Lung (tissue), 12 donors: ENCODE measurements around the gene UBQLN4. TPM values are rescaled to one million over a fixed set of nuclear protein-coding genes. Genes with fewer than 3 reads are reported as not detected.

Experiments used
- ATAC-seq: fragments of 200-7000 bp; cut with Tn5 transposase; one replicate; pipeline ENCODE4 v1.9.1; 2020; ENCODE audit warnings: moderate number of reproducible peaks; ENCODE audit not compliant: insufficient read depth, low FRiP score
- DNase-seq, 3 donors: peaks; one replicate each; pipeline ENCODE4 v3.0.0-alpha.2; 2013 to 2017
- H3K27ac ChIP-seq, 2 donors: one replicate each; pipeline ENCODE4 v1.5.1; 2013; ENCODE audit warnings: mild to moderate bottlenecking in 2 of 2, moderate library complexity in 2 of 2, control low read depth in 1 of 2, inconsistent platforms in 1 of 2, low read depth in 1 of 2, low read length in 1 of 2
- H3K27me3 ChIP-seq, 3 donors: one replicate each; pipeline ENCODE4 v1.5.1; 2013; ENCODE audit warnings: low read length in 2 of 3; ENCODE audit not compliant: control insufficient read depth in 3 of 3, insufficient read depth in 3 of 3
- H3K36me3 ChIP-seq, 4 donors: one replicate each; pipeline ENCODE4 v1.5.1; 2013; ENCODE audit warnings: low read length in 4 of 4, mild to moderate bottlenecking in 1 of 4, moderate library complexity in 1 of 4; ENCODE audit not compliant: control insufficient read depth in 4 of 4, insufficient read depth in 4 of 4
- H3K4me1 ChIP-seq, 5 donors: one replicate each; pipeline ENCODE4 v1.5.1; 2013; ENCODE audit warnings: low read length in 5 of 5, mild to moderate bottlenecking in 2 of 5, moderate library complexity in 1 of 5; ENCODE audit not compliant: control insufficient read depth in 5 of 5, insufficient read depth in 5 of 5
- H3K4me3 ChIP-seq: one replicate; pipeline ENCODE4 v1.5.1; 2013; ENCODE audit warnings: mild to moderate bottlenecking, control low read depth, moderate library complexity
- H3K9ac ChIP-seq, 2 donors: one replicate each; pipeline ENCODE4 v1.5.1; 2013; ENCODE audit warnings: low read length in 2 of 2, control low read depth in 1 of 2; ENCODE audit not compliant: insufficient read depth in 1 of 2
- H3K9me3 ChIP-seq, 4 donors: one replicate each; pipeline ENCODE4 v1.5.1; 2013; ENCODE audit warnings: low read length in 3 of 4, mild to moderate bottlenecking in 1 of 4, moderate library complexity in 1 of 4; ENCODE audit not compliant: control insufficient read depth in 4 of 4, insufficient read depth in 3 of 4
- WGBS, 2 donors: extraction: QIAGEN DNeasy Blood & Tissue Kit; methylation state at CpG; one replicate each; pipeline ENCODE4 v1.1.7; 2013; 5-methylcytosine and 5-hydroxymethylcytosine counted together
- polyA plus RNA-seq, 2 donors: library from polyadenylated mRNA; stranded (reverse); fragments of 200-250 nt; gene quantifications; one replicate each; pipeline ENCODE4 v1.2.1, GENCODE V29; 2013
- total RNA-seq, 2 donors: library from RNA; depleted of rRNA in 1 of 2; stranded (reverse); fragments of >200 nt in 1 of 2; gene quantifications; one replicate each; pipeline ENCODE4 v1.2.1, GENCODE V29; 2014 to 2021
- TF ChIP-seq, protein P1 (sequence below): IDR thresholded peaks from 2 replicates; pipeline ENCODE4 v1.5.1; 2012; ENCODE audit warnings: mild to moderate bottlenecking; ENCODE audit errors: control extremely low read depth, extremely low read depth
- donor health status: control.
- donor health status: control.
- donor health status: Bipolar disorder and iron deficiency.
- donor health status: healthy.
- donor health status: DM: yes; HTN: yes; CAD: no.

The UBQLN4 gene
- total and polyA plus RNA-seq, 4 donors: 16.2 to 27.2 (median 22.9) TPM

DNA sequence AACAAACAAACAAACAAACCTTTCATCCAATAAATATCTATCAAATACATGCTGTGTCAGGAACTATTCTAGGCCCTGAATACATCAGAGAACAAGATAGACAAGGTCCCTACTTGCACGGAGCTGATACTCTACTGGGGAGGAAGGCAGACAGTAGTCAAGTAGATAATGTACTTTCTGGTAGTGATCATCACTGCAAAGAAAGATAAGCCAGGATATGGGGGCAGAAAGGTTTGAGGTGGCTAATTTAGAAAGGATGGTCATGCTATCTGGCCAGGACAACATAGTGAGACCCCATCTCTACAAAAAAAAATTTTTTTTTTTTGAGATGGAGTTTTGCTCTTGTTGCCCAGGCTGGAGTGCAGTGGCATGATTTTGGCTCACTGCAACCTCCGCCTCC lies 38.0 kb upstream of the UBQLN4 start:
- Histone ChIP-seq H3K36me3 (peaks cover 0 to 10% (median 3%) of the 10 kb centered on the region in 4 donors), H3K27me3 (no peaks in the 10 kb centered on the region), H3K9ac (no peak overlapping the region), H3K4me1 (peaks cover 0 to 4% (median 0%) of the 10 kb centered on the region in 5 donors), H3K4me3 (no peak overlapping the region), H3K9me3 (no peaks in the 10 kb centered on the region), H3K27ac (no peak overlapping the region)
- 83 to 85% methylated on average over 2 of the region's 2 CpGs for WGBS, 2 donors
- DNase-seq (no peak), ATAC-seq (no peak)
- TF ChIP-seq, protein P1, sequence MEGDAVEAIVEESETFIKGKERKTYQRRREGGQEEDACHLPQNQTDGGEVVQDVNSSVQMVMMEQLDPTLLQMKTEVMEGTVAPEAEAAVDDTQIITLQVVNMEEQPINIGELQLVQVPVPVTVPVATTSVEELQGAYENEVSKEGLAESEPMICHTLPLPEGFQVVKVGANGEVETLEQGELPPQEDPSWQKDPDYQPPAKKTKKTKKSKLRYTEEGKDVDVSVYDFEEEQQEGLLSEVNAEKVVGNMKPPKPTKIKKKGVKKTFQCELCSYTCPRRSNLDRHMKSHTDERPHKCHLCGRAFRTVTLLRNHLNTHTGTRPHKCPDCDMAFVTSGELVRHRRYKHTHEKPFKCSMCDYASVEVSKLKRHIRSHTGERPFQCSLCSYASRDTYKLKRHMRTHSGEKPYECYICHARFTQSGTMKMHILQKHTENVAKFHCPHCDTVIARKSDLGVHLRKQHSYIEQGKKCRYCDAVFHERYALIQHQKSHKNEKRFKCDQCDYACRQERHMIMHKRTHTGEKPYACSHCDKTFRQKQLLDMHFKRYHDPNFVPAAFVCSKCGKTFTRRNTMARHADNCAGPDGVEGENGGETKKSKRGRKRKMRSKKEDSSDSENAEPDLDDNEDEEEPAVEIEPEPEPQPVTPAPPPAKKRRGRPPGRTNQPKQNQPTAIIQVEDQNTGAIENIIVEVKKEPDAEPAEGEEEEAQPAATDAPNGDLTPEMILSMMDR: no peak

DNA sequence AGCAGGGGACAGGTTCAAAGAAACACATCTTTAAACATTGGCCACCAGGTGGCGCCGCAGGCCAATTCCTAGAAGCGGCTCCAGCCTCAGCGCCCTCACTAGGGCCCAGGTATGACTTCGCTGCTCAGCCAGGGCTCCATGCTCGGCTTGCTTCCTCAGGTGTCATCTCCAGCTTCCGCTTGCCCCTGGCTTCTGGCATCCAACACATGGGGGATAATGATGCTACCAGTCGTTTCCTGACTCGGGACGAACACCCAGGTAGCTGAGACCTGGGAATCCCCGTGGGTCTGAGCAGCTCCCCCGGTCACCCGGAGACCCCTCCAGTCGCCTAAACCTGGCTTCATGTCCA lies 37.2 kb upstream of the UBQLN4 start:
- H3K27me3 ChIP-seq: no peaks in the 10 kb centered on the region
- ATAC-seq (peak; percentile 86), DNase-seq (peak; percentile 82 to 85 (median 83))
- no peak overlapping the region for H3K9ac ChIP-seq
- WGBS, 2 donors: 44 to 48% methylated on average over 14 of the region's 14 CpGs
- no peaks in the 10 kb centered on the region for H3K9me3 ChIP-seq
- peaks cover 0 to 5% (median 3%) of the 10 kb centered on the region in 5 donors for H3K4me1 ChIP-seq
- TF ChIP-seq, protein P1: peak; percentile 87
- no peak overlapping the region for H3K4me3 ChIP-seq
- H3K36me3 ChIP-seq: peaks cover 0 to 10% (median 0%) of the 10 kb centered on the region in 4 donors
- no peak overlapping the region for H3K27ac ChIP-seq

DNA sequence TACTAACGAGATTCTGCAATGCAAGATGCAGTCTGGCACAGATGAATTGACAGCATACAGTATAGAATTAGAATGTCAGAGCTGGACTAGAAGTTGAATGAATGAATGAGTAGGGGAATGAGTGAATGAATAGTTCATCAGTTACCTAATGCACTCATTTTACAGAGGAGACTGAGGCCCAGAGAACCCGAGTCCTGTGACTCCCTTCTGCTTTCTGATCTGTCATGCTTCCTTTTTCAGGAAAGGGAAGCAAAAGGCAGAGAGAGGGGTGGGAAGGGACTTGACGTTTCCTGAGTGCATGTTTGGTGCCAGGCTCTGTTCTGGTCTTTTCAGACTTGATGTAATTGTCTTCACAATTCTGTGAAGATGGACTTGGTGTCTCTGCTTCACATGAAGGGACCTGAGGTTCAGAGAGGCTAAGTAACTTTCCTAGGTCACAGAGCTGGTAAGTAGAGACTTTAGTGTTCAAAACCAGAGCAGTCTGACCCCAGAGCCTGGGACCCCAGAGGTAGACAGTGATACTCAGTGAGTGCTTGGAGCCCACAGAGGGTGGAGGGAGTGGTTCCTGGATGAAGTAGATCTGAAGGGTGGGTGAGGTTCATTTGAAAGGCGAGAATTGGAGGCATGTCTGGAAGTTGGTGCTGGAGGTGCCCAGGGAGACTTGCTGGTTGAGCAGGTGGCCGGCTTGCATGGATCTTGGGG lies 36.7 kb upstream of the UBQLN4 start:
- no peak for DNase-seq
- H3K36me3 ChIP-seq: peaks cover 0 to 10% (median 0%) of the 10 kb centered on the region in 4 donors
- 20 to 33% methylated on average over 5 of the region's 5 CpGs for WGBS, 2 donors
- H3K9me3 ChIP-seq: no peaks in the 10 kb centered on the region
- H3K4me3 ChIP-seq: no peak overlapping the region
- peak overlapping the region in 1 of 2 donors; percentile 13 for H3K27ac ChIP-seq
- H3K9ac ChIP-seq: no peak overlapping the region
- H3K27me3 ChIP-seq: no peaks in the 10 kb centered on the region
- TF ChIP-seq, protein P1: no peak
- H3K4me1 ChIP-seq: peaks cover 0 to 5% (median 3%) of the 10 kb centered on the region in 5 donors
- ATAC-seq: no peak

DNA sequence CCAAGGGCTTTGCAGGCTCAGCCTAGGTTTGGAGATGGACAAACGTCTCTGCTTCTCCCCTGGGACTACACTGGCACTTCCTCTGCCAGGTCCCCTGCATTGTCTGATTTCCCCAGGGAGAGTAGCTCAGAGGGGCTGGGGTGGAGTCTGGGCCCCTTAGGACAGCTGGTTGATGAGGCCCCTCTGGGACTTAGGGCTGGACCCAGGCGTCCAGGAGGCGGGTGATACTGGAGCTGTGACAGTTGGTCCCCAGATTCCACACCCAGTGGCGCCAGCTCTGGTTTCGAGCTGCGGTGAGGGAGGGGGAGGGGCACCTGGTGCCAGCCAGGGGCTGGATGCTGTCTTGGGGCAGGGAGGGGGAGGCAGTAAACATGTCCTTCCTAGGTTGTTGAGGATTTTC lies 36.1 kb upstream of the UBQLN4 start:
- Histone ChIP-seq H3K27me3 (no peaks in the 10 kb centered on the region), H3K36me3 (peaks cover 0 to 10% (median 0%) of the 10 kb centered on the region in 4 donors), H3K4me1 (peaks cover 0 to 7% (median 4%) of the 10 kb centered on the region in 5 donors), H3K27ac (no peak overlapping the region), H3K9ac (no peak overlapping the region), H3K9me3 (no peaks in the 10 kb centered on the region), H3K4me3 (no peak overlapping the region)
- no peak for ATAC-seq
- no peak for DNase-seq
- TF ChIP-seq, protein P1: no peak
- WGBS, 2 donors: 55 to 73% methylated on average over 6 of the region's 6 CpGs
